ENCODE results near the gene FMN1. TPM values are rescaled to one million over a fixed set of nuclear protein-coding genes. Genes with fewer than 3 reads are reported as not detected.

FMN1 gene
- total RNA-seq, result 1 to 10 TPM; 1.1 to 5.5 (median 3.5) TPM
- 1 to 10 TPM in 1 of 2 donors, under 1 TPM in 1; 0.22 to 1.4 TPM for polyA plus RNA-seq
- long read RNA-seq, donor 1, result 0 reads
- long read RNA-seq, donor 2, result 0 reads
- long read RNA-seq, donor 3, result 0 reads

- peaks cover 0 to 19% (median 9%) of the 10 kb centered on the region in 7 donors for H3K27me3 ChIP-seq
- H3K27ac ChIP-seq, result peak within 1 kb of the TSS in 5 of 10 donors; percentile 28 to 75 (median 64)
- peaks cover 0 to 12% (median 5%) of the 10 kb centered on the region in 9 donors for H3K4me1 ChIP-seq
- peak; percentile 98 to 100 (median 99) for ATAC-seq
- peak; percentile 93 for DNase-seq
- H3K9me3 ChIP-seq, result no peaks in the 10 kb centered on the region
- WGBS, 2 donors, result 7% methylated on average over 46 of the region's 46 CpGs
- TF ChIP-seq CTCF (IDR thresholded peaks at IDR 0.05), result no peak
- no peaks in the 10 kb centered on the region for H3K36me3 ChIP-seq
- peak within 1 kb of the TSS in 9 of 10 donors; percentile 18 to 65 (median 54) for H3K4me3 ChIP-seq
- intact Hi-C loops (cut with DNase I), result no loop called here
Measured at GRCh38 chr15:33194704-33195670, at the start of gene FMN1. FMN1 (minus strand) TSS chr15:33194714; CDS start chr15:33154914, 39,800 bp downstream.

GRCh38 chr15:33243869-33244268 lies 49.4 kb upstream of the FMN1 start:
- 56 to 61% methylated on average over 1 of the region's 1 CpG for WGBS, 2 donors
- no peak for TF ChIP-seq CTCF (IDR thresholded peaks at IDR 0.05)
- no peak for ATAC-seq

GRCh38 chr15:33243393-33243792 lies 48.9 kb upstream of the FMN1 start:
- H3K27me3 ChIP-seq, result peaks cover 0 to 18% (median 0%) of the 10 kb centered on the region in 7 donors
- intact Hi-C loops (cut with DNase I), result no loop called here
- DNase-seq, result no peak
- no peak for ATAC-seq
- no peaks in the 10 kb centered on the region for H3K36me3 ChIP-seq
- no peak overlapping the region for H3K4me3 ChIP-seq
- no peaks in the 10 kb centered on the region for H3K9me3 ChIP-seq
- WGBS, 2 donors, result 91% methylated on average over 2 of the region's 2 CpGs
- TF ChIP-seq CTCF (IDR thresholded peaks at IDR 0.05), result no peak
- H3K27ac ChIP-seq, result no peak overlapping the region
- no peaks in the 10 kb centered on the region for H3K4me1 ChIP-seq

More at GRCh38 chr15:33243869-33244268, 49.4 kb upstream of the FMN1 start:
- intact Hi-C loops (cut with DNase I), result no loop called here
- H3K4me1 ChIP-seq, result no peaks in the 10 kb centered on the region
- H3K36me3 ChIP-seq, result no peaks in the 10 kb centered on the region
- no peaks in the 10 kb centered on the region for H3K9me3 ChIP-seq
- H3K4me3 ChIP-seq, result no peak overlapping the region
- H3K27ac ChIP-seq, result no peak overlapping the region
- DNase-seq, result no peak
- H3K27me3 ChIP-seq, result peaks cover 0 to 16% (median 0%) of the 10 kb centered on the region in 7 donors

GRCh38 chr15:33242669-33243191 lies 48.2 kb upstream of the FMN1 start:
- H3K4me1 ChIP-seq, result no peaks in the 10 kb centered on the region
- H3K36me3 ChIP-seq, result no peaks in the 10 kb centered on the region
- no peak overlapping the region for H3K4me3 ChIP-seq
- H3K9me3 ChIP-seq, result no peaks in the 10 kb centered on the region
- TF ChIP-seq CTCF (IDR thresholded peaks at IDR 0.05), result peak in 3 of 9 donors; percentile 10 to 47 (median 24)
- no peak overlapping the region for H3K27ac ChIP-seq
- DNase-seq (no peak), ATAC-seq (no peak)
- H3K27me3 ChIP-seq, result peaks cover 0 to 24% (median 3%) of the 10 kb centered on the region in 7 donors
- intact Hi-C loops (cut with DNase I), result no loop called here
- WGBS, 2 donors, result 79 to 82% methylated on average over 5 of the region's 5 CpGs
